Panc1 (cell line): ENCODE data around the gene FRMD4A. TPM values are rescaled to one million over a fixed set of nuclear protein-coding genes. Genes with fewer than 3 reads are reported as not detected.

Source experiments
- ATAC-seq: fragments of 200-7000 bp; cut with Tn5 transposase; 2 replicates; pipeline ENCODE4 v1.9.1; 2020; ENCODE audit warnings: mild to moderate bottlenecking, moderate library complexity
- BruUV-seq: library from RNA; stranded (reverse); fragments of 400-500 nt; replicated peaks from 2 replicates; lab custom pipeline; 2021; lab: Mats Ljungman, UMichigan
- CTCF ChIA-PET: fragments of 300-600 bp; sonication (Branson Sonifier 250); formaldehyde crosslinking; loops from one replicate; lab custom pipeline; 2022; ENCODE audit warnings: antibody characterized with exemption; lab: Charles Lee
- POLR2A ChIA-PET: fragments of 300-600 bp; sonication (Branson Sonifier 250); formaldehyde crosslinking; loops from one replicate; lab custom pipeline; 2022; ENCODE audit warnings: antibody characterized with exemption; lab: Charles Lee
- DNase-seq: peaks from one replicate; pipeline ENCODE4 v3.0.0-alpha.2; 2010; ENCODE audit warnings: low read depth, low spot score
- H3K27ac ChIP-seq: 2 replicates; pipeline ENCODE4 v1.5.1; 2011; ENCODE audit warnings: mild to moderate bottlenecking, low read length, inconsistent platforms
- H3K27me3 ChIP-seq: fragments of 200-500 bp; sonication (Bioruptor generic); 2 replicates; pipeline ENCODE4 v1.6.0; 2014; ENCODE audit warnings: low read length, inconsistent platforms; ENCODE audit not compliant: control insufficient read depth, insufficient read depth
- H3K36me3 ChIP-seq: fragments of 200-500 bp; sonication (Bioruptor generic); 2 replicates; pipeline ENCODE4 v1.5.1; 2014; ENCODE audit warnings: inconsistent platforms, mild to moderate bottlenecking, low read length, moderate library complexity; ENCODE audit not compliant: control insufficient read depth, insufficient read depth
- H3K4me1 ChIP-seq: 2 replicates; pipeline ENCODE4 v1.5.1; 2011; ENCODE audit warnings: inconsistent platforms, mild to moderate bottlenecking, low read length, moderate library complexity; ENCODE audit not compliant: control insufficient read depth, insufficient read depth
- H3K4me3 ChIP-seq, 2 experiments: 2 replicates each; pipeline ENCODE4 v1.5.1; 2011 to 2012; ENCODE audit warnings: low read depth in 2 of 2, low read length in 2 of 2, mild to moderate bottlenecking in 2 of 2, inconsistent platforms in 1 of 2, moderate library complexity in 1 of 2
- H3K9me3 ChIP-seq: fragments of 200-500 bp; sonication (Bioruptor generic); 2 replicates; pipeline ENCODE4 v1.5.1; 2014; ENCODE audit warnings: low read depth, mild to moderate bottlenecking, inconsistent platforms, low read length, moderate library complexity; ENCODE audit not compliant: control insufficient read depth, insufficient read depth
- POLR2AphosphoS5 ChIP-seq: IDR thresholded peaks from 2 replicates; pipeline ENCODE4 v1.6.1; 2012; ENCODE audit warnings: mild to moderate bottlenecking, low read depth, low read length, moderate library complexity
- SIN3A ChIP-seq: IDR thresholded peaks from 2 replicates; pipeline ENCODE4 v1.6.1; 2012; ENCODE audit warnings: low read depth, mild to moderate bottlenecking, low read length, moderate library complexity, borderline replicate concordance; ENCODE audit not compliant: insufficient read depth
- TCF7L2 ChIP-seq: IDR thresholded peaks from 2 replicates; pipeline ENCODE4 v1.6.1; 2011; ENCODE audit warnings: mild to moderate bottlenecking, low read depth, low read length, inconsistent platforms
- in situ Hi-C: cut with HindIII; loops from 2 replicates; pipeline ENCODE4 v1.10.0; 2016; ENCODE audit warnings: low sequenced_read_pairs, low pct_unique_long_range_greater_than_20kb
- intact Hi-C: fragments of 100-400 bp; cut with micrococcal nuclease; formaldehyde crosslinking; loops from one replicate; pipeline ENCODE4 v1.10.0; 2022; ENCODE audit not compliant: unreplicated experiment
- total RNA-seq: library from RNA; stranded (reverse); gene quantifications from one replicate; pipeline ENCODE4 v1.2.1, GENCODE V29; 2021; ENCODE audit not compliant: unreplicated experiment
- TF ChIP-seq, protein P1 (sequence below), 2 experiments: IDR thresholded peaks; 2 replicates each; pipeline ENCODE4 v1.6.1; 2011 to 2012; ENCODE audit warnings: low read depth in 2 of 2, control low read depth in 1 of 2, low read length in 1 of 2, mild to moderate bottlenecking in 1 of 2, moderate library complexity in 1 of 2; ENCODE audit not compliant: insufficient read depth in 1 of 2
- TF ChIP-seq, protein P2 (sequence below): fragments of 450-650 bp; IDR thresholded peaks from 2 replicates; pipeline ENCODE4 v1.5.1; 2017; ENCODE audit warnings: mild to moderate bottlenecking

Gene FRMD4A
- total RNA-seq, 1 experiment from 2014 or later: 7.1 TPM

DNA sequence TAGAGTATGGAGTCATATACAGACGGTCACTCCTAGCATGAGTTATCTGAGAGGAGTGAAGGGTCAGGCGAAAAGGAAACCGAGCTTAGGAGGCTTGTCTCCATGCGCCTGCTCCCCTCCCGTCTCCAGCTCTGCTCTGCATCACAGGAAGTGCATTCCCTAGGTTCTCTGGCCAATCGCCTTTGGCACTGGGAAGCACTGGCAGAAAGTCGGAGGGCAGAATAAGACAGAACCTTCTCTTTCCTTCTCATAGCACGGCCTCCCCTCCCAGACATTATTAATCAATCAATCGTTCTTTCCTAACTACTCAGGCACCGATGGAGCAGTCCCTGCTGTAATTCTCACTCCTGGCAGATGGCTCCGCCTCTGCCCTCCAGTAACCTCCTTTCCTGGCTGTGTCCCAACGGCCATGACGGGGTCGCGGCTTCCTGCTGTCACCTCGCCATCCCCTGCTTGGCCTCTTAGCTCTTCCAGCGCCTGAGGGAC is 177.1 kb downstream of the FRMD4A start:
- no TSS peak for BruUV-seq
- TF ChIP-seq, protein P1, sequence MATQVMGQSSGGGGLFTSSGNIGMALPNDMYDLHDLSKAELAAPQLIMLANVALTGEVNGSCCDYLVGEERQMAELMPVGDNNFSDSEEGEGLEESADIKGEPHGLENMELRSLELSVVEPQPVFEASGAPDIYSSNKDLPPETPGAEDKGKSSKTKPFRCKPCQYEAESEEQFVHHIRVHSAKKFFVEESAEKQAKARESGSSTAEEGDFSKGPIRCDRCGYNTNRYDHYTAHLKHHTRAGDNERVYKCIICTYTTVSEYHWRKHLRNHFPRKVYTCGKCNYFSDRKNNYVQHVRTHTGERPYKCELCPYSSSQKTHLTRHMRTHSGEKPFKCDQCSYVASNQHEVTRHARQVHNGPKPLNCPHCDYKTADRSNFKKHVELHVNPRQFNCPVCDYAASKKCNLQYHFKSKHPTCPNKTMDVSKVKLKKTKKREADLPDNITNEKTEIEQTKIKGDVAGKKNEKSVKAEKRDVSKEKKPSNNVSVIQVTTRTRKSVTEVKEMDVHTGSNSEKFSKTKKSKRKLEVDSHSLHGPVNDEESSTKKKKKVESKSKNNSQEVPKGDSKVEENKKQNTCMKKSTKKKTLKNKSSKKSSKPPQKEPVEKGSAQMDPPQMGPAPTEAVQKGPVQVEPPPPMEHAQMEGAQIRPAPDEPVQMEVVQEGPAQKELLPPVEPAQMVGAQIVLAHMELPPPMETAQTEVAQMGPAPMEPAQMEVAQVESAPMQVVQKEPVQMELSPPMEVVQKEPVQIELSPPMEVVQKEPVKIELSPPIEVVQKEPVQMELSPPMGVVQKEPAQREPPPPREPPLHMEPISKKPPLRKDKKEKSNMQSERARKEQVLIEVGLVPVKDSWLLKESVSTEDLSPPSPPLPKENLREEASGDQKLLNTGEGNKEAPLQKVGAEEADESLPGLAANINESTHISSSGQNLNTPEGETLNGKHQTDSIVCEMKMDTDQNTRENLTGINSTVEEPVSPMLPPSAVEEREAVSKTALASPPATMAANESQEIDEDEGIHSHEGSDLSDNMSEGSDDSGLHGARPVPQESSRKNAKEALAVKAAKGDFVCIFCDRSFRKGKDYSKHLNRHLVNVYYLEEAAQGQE (IDR thresholded peaks at IDR 0.05; ENCODE audit: insufficient read depth in 1 of 2, low read depth in 2 of 2, low read length in 1 of 2): no peak
- TF ChIP-seq, protein P2, sequence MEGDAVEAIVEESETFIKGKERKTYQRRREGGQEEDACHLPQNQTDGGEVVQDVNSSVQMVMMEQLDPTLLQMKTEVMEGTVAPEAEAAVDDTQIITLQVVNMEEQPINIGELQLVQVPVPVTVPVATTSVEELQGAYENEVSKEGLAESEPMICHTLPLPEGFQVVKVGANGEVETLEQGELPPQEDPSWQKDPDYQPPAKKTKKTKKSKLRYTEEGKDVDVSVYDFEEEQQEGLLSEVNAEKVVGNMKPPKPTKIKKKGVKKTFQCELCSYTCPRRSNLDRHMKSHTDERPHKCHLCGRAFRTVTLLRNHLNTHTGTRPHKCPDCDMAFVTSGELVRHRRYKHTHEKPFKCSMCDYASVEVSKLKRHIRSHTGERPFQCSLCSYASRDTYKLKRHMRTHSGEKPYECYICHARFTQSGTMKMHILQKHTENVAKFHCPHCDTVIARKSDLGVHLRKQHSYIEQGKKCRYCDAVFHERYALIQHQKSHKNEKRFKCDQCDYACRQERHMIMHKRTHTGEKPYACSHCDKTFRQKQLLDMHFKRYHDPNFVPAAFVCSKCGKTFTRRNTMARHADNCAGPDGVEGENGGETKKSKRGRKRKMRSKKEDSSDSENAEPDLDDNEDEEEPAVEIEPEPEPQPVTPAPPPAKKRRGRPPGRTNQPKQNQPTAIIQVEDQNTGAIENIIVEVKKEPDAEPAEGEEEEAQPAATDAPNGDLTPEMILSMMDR: no peak
- TF ChIP-seq SIN3A: no peak
- no peak for TF ChIP-seq POLR2AphosphoS5
- no peak for TF ChIP-seq TCF7L2
- ChIA-PET CTCF (no interaction called here), POLR2A (no interaction called here)
- no peaks in the 10 kb centered on the region for H3K36me3 ChIP-seq
- H3K9me3 ChIP-seq: no peaks in the 10 kb centered on the region
- H3K4me3 ChIP-seq: no peak overlapping the region
- DNase-seq (no peak), ATAC-seq (no peak)
- intact Hi-C loops (no loop called here), in situ Hi-C loops (no loop called here)
- H3K4me1 ChIP-seq: no peaks in the 10 kb centered on the region
- no peaks in the 10 kb centered on the region for H3K27me3 ChIP-seq
- H3K27ac ChIP-seq: no peak overlapping the region

DNA sequence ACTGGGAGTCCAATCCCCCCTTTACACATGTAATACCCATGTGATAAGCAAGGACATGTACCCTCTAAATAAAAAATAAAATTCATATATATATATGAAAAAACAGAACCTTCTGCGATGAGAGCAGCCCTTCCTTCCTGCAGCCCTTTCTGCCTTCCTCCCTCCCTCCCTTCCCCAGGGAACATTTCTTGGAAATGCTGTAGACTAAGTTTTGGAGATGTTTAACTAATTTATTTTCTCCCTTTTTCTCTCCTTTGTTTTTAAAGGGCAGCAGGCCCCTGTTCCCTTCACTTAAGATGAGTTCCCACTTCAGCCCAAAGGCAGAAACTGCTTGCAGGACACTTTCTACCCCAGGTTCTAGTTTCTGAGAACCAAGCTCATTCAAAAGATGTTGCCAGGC is 179.2 kb downstream of the FRMD4A start:
- in situ Hi-C loops (no loop called here), intact Hi-C loops (no loop called here)
- no TSS peak for BruUV-seq
- no peak for DNase-seq
- Histone ChIP-seq H3K36me3 (no peaks in the 10 kb centered on the region), H3K27me3 (no peaks in the 10 kb centered on the region), H3K4me1 (no peaks in the 10 kb centered on the region), H3K9me3 (no peaks in the 10 kb centered on the region), H3K4me3 (no peak overlapping the region), H3K27ac (no peak overlapping the region)
- ATAC-seq: no peak
- no peak for TF ChIP-seq SIN3A
- ChIA-PET POLR2A (no interaction called here), CTCF (no interaction called here)

DNA sequence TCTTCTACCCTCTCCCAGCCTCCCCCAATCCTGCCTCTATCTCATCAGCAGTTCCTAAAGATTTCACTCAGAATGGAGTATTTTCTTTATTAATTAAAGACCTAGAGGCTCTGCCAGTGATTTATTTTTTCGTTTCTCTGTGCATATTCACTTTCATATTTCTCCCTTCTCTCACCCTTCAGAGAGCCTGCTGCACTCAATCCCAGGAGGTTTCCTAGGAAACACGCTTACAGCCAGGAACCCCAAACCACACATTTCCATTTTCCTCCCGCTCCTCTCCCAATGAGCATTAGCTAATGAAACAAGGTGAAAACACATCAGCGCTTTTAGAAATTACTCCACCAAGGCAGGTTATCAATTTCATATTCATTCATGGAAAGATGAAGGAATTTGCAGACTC is 180.2 kb downstream of the FRMD4A start:
- POLR2A ChIA-PET: no interaction called here
- no TSS peak for BruUV-seq

More for the DNA sequence above, 180.2 kb downstream of the FRMD4A start:
- no peak for ATAC-seq
- Histone ChIP-seq H3K4me3 (no peak overlapping the region), H3K9me3 (no peaks in the 10 kb centered on the region), H3K4me1 (no peaks in the 10 kb centered on the region), H3K27ac (no peak overlapping the region), H3K27me3 (no peaks in the 10 kb centered on the region), H3K36me3 (no peaks in the 10 kb centered on the region)
- DNase-seq: no peak
- intact Hi-C loops: no loop called here
- CTCF ChIA-PET: no interaction called here
- TF ChIP-seq SIN3A: no peak
- TF ChIP-seq, protein P2: no peak
- no peak for TF ChIP-seq POLR2AphosphoS5
- TF ChIP-seq TCF7L2: no peak
- TF ChIP-seq, protein P1 (IDR thresholded peaks at IDR 0.05; ENCODE audit: insufficient read depth in 1 of 2, low read depth in 2 of 2, low read length in 1 of 2): no peak
- in situ Hi-C loops: no loop called here
